Sigmoid colon (tissue), 7 donors: ENCODE measurements around the gene ACOX2. TPM values are rescaled to one million over a fixed set of nuclear protein-coding genes. Genes with fewer than 3 reads are reported as not detected.

Source experiments
- DNase-seq: peaks from one replicate; pipeline ENCODE4 v3.0.0-alpha.2; 2019
- H3K27ac ChIP-seq, 4 donors: fragments of 200-600 bp; sonication (generic); one replicate each; pipeline ENCODE4 v1.5.1; 2016 to 2019; ENCODE audit warnings: mild to moderate bottlenecking in 1 of 4
- H3K27me3 ChIP-seq, 3 donors: fragments of 200-600 bp; sonication (generic); one replicate each; pipeline ENCODE4 v1.5.1; 2019; ENCODE audit warnings: mild to moderate bottlenecking in 1 of 3
- H3K36me3 ChIP-seq, 4 donors: fragments of 200-600 bp; sonication (generic); one replicate each; pipeline ENCODE4 v1.5.1; 2016 to 2019
- H3K4me1 ChIP-seq, 4 donors: fragments of 200-600 bp; sonication (generic); one replicate each; pipeline ENCODE4 v1.5.1; 2017 to 2019
- H3K4me3 ChIP-seq, 4 donors: fragments of 200-600 bp; sonication (generic); one replicate each; pipeline ENCODE4 v1.5.1; 2017 to 2019; ENCODE audit warnings: mild to moderate bottlenecking in 2 of 4, moderate library complexity in 1 of 4
- H3K9me3 ChIP-seq, 4 donors: fragments of 200-600 bp in 3 of 4; sonication (generic) in 3 of 4; one replicate each; pipeline versions ENCODE4 v1.5.1 to v1.6.1; 2013 to 2019
- CTCF ChIP-seq, 4 experiments: fragments of 450-650 bp in 3 of 4; fragments of 200-600 bp in 1 of 4; IDR thresholded peaks; one replicate each; pipeline ENCODE4 v1.5.1; 2016 to 2019; ENCODE audit warnings: antibody characterized with exemption in 4 of 4, mild to moderate bottlenecking in 3 of 4, moderate library complexity in 2 of 4
- EP300 ChIP-seq, 4 donors: sonication (generic); formaldehyde crosslinking; IDR thresholded peaks; one replicate each; pipeline ENCODE4 v1.6.1; 2017; ENCODE audit warnings: antibody characterized with exemption in 4 of 4
- POLR2A ChIP-seq, 2 donors: fragments of 450-650 bp; IDR thresholded peaks; one replicate each; pipeline ENCODE4 v1.6.1; 2016; ENCODE audit warnings: antibody characterized with exemption in 2 of 2, mild to moderate bottlenecking in 2 of 2, moderate library complexity in 2 of 2
- POLR2AphosphoS5 ChIP-seq, 4 donors: sonication (generic); formaldehyde crosslinking; IDR thresholded peaks; one replicate each; pipeline ENCODE4 v1.6.1; 2017; ENCODE audit warnings: antibody characterized with exemption in 4 of 4
- WGBS, 2 donors: extraction: QIAGEN DNeasy Blood & Tissue Kit; methylation state at CpG; one replicate each; pipeline ENCODE4 v1.1.7; 2013; 5-methylcytosine and 5-hydroxymethylcytosine counted together
- intact Hi-C: fragments of 100-400 bp; cut with DNase I; formaldehyde crosslinking; loops from one replicate; pipeline ENCODE4 v1.15.1; 2023
- polyA plus RNA-seq, 3 donors: library from polyadenylated mRNA; stranded (reverse); fragments of 200-250 nt; gene quantifications; one replicate each; pipeline ENCODE4 v1.2.3, GENCODE V29; 2013
- total RNA-seq, 4 donors: library from RNA; depleted of rRNA; stranded (reverse); fragments of >200 nt; gene quantifications; one replicate each; pipeline ENCODE4 v1.1.0, GENCODE V29; 2016
- donor health status: healthy with polysubstance abuse.
- donor health status: Bipolar disorder and iron deficiency.
- donor health status: healthy.

ACOX2 gene
- total and polyA plus RNA-seq, 7 donors, result 6.9 to 35.8 (median 26.0) TPM

DNA sequence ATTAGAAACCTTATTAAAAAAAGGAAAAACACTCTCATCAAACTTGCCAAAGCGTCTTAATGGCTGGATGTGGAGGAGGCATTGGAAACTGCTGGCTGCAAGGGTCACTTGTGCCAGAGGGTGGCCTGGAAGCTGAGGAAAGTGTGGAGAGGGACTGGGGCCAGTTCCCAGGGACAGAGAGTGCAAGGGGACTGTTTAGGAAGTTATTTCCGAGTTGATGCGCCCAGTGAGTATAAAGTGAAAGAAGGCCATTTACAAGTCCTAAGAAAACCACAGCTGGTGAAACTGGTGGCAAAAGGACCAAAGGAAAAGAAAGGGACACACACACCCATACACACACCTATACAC lies 52.3 kb downstream of the ACOX2 start:
- no peaks in the 10 kb centered on the region for H3K36me3 ChIP-seq
- H3K27me3 ChIP-seq, result no peaks in the 10 kb centered on the region
- no peak for DNase-seq
- H3K9me3 ChIP-seq, result peaks cover 0 to 1% (median 0%) of the 10 kb centered on the region in 4 donors
- no peak overlapping the region for H3K4me3 ChIP-seq
- peaks cover 0 to 7% (median 2%) of the 10 kb centered on the region in 4 donors for H3K4me1 ChIP-seq
- H3K27ac ChIP-seq, result no peak overlapping the region
- 82 to 85% methylated on average over 3 of the region's 3 CpGs for WGBS, 2 donors
- TF ChIP-seq POLR2A (IDR thresholded peaks at IDR 0.05), result no peak
- TF ChIP-seq EP300 (IDR thresholded peaks at IDR 0.05), result no peak
- TF ChIP-seq POLR2AphosphoS5 (IDR thresholded peaks at IDR 0.05), result no peak
- TF ChIP-seq CTCF (IDR thresholded peaks at IDR 0.05), result no peak
- intact Hi-C loops, result no loop called here

- WGBS, 2 donors, result 64 to 69% methylated on average over 7 of the region's 7 CpGs
- no peaks in the 10 kb centered on the region for H3K36me3 ChIP-seq
- no peak overlapping the region for H3K27ac ChIP-seq
- no peak overlapping the region for H3K4me3 ChIP-seq
- peaks cover 0 to 7% (median 2%) of the 10 kb centered on the region in 4 donors for H3K4me1 ChIP-seq
- no peak for DNase-seq
- peaks cover 0 to 1% (median 0%) of the 10 kb centered on the region in 4 donors for H3K9me3 ChIP-seq
- TF ChIP-seq POLR2A (IDR thresholded peaks at IDR 0.05) (no peak), CTCF (IDR thresholded peaks at IDR 0.05) (no peak), POLR2AphosphoS5 (IDR thresholded peaks at IDR 0.05) (no peak), EP300 (IDR thresholded peaks at IDR 0.05) (no peak)
- no peaks in the 10 kb centered on the region for H3K27me3 ChIP-seq
- intact Hi-C loops, result no loop called here
These were observed 52.8 kb downstream of the ACOX2 start for GRCh38 chr3:58484045-58484721.

DNA sequence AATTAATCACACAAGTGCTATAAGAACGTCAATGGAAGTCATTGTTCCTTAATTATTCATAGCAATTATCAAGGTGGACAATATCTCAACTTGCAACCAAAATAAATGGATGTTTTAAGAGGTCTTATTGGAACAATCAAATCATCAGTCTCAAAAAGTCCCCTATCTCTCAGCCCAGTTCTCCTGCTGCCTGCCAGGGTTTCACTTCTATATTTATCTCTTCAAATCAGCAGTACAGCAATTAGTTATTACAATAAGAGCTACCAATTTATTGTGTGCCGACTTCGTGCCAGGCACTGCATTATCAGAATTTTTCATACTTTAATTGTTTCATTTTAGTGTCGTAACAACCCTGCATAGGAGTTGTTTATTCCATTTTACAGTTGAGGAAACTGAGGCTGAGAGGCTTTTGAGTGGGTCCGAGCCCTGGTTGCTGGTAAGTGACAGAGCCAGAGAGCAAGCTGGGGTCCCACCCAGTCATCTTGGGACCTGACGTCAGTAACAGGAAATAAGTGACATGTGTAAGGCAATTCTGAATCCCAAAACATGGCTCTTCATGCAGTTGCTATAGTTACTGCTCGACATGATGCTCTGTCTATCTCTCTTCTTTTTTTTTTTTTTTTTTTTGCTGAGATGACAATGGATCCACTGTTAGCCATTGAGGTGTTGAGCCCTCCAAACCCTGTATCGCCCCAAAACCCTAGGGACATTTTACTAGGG lies 53.9 kb downstream of the ACOX2 start:
- Histone ChIP-seq H3K27me3 (no peaks in the 10 kb centered on the region), H3K9me3 (peaks cover 0 to 1% (median 0%) of the 10 kb centered on the region in 4 donors), H3K4me3 (no peak overlapping the region), H3K4me1 (peaks cover 0 to 7% (median 2%) of the 10 kb centered on the region in 4 donors), H3K36me3 (no peaks in the 10 kb centered on the region), H3K27ac (no peak overlapping the region)
- 60 to 68% methylated on average over 8 of the region's 8 CpGs for WGBS, 2 donors
- intact Hi-C loops, result no loop called here
- no peak for DNase-seq
- TF ChIP-seq CTCF (IDR thresholded peaks at IDR 0.05) (no peak), POLR2AphosphoS5 (IDR thresholded peaks at IDR 0.05) (no peak), POLR2A (IDR thresholded peaks at IDR 0.05) (no peak), EP300 (IDR thresholded peaks at IDR 0.05) (no peak)

DNA sequence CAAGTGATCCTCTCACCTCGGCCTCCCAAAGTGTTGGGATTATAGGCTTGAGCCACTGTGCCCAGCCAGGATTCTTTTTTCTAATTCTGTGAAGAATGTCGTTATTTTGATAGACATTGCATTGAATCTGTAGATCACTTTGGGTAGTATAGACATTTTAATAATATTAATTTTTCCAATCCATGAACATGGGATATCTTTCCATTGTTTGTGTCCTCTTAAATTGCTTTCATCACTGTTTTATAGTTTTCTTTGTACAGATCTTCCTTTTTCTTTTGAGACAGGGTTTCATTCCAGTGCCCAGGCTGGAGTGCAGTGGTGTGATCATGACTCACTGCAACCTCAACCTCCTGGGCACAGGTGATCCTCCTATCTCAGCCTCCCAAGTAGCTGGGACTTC lies 56.7 kb downstream of the ACOX2 start:
- no peaks in the 10 kb centered on the region for H3K4me1 ChIP-seq
- H3K27ac ChIP-seq, result no peak overlapping the region
- intact Hi-C loops, result no loop called here
- H3K4me3 ChIP-seq, result no peak overlapping the region
- TF ChIP-seq POLR2A (IDR thresholded peaks at IDR 0.05) (no peak), CTCF (IDR thresholded peaks at IDR 0.05) (no peak), EP300 (IDR thresholded peaks at IDR 0.05) (no peak), POLR2AphosphoS5 (IDR thresholded peaks at IDR 0.05) (no peak)
- 94 to 98% methylated on average over 2 of the region's 2 CpGs for WGBS, 2 donors
- no peaks in the 10 kb centered on the region for H3K27me3 ChIP-seq
- H3K36me3 ChIP-seq, result no peaks in the 10 kb centered on the region
- H3K9me3 ChIP-seq, result peaks cover 0 to 1% (median 0%) of the 10 kb centered on the region in 4 donors
- DNase-seq, result no peak
